Hypothalamus (tissue), 51 donors: ENCODE measurements around the gene ATF7.
A peak's percentile ranks its signal among the peaks of the same experiment; 100 is the strongest.

Source experiments
- DNase-seq, 51 donors: peaks; one replicate each; lab custom pipeline; 2025; lab: John Stamatoyannopoulos, UW

Gene ATF7

DNA sequence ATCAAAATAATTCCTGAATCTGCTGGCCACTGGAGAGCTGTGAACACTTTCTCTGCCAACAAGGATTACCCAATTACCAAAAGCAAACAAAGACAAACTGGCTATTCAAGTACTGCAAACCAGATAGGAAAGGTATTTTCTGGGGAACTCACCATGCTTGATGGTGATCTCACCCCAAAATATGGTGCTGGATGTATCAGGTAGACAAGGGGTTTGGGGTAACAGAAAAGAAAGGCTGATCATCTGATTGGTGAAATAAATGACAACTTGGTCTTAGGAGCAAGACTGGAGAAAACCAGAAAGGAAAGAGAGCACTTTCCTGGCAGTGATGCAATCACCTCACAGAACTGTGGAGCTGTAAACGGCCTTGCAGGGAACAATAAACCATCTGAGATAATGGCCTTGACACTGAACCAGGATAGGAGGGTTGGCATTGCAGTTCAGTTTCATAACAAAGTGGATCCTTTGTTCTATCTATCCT lies 87.9 kb downstream of the ATF7 start:
- DNase-seq = peak in 9 of 51 donors; percentile 10 to 46 (median 21)

DNA sequence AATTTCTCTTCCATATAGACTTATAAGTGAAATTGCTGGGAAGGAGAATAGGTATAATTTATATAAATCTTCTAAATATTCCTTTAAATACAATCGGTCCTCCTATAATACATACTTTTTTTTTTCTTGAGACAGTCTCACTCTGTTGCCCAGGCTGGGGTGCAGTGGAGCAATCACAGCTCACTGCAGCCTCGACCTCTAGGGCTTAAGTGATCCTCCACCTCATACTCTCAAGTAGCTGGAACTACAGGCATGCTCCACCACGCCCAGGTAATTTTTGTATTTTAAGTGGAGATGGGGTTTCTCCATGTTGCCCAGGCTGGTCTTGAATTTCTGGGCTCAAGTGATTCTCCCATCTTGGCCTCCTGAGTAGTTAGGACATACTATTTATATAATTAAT lies 89.2 kb downstream of the ATF7 start:
- DNase-seq = no peak

DNA sequence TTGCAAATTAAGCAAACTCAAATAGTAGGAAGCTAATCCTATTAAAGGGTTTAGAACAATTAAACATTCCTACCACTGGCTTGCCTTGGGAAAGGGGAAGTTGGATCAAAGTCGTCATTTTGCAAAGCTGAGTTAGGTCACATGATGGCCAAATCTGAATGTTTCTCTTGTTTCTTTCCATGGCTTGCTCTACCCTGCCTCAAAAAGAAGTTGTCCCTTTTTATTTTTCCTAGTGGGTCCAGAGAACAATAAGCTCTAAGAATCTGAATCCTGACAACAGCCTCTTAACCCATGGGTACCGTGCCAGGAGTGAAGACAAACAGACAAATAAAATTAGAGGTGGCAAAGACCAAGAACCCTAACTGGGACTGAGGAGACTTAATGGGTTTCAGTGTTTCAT lies 92.7 kb downstream of the ATF7 start:
- peak in 3 of 51 donors; percentile 20 to 45 (median 21) for DNase-seq

DNA sequence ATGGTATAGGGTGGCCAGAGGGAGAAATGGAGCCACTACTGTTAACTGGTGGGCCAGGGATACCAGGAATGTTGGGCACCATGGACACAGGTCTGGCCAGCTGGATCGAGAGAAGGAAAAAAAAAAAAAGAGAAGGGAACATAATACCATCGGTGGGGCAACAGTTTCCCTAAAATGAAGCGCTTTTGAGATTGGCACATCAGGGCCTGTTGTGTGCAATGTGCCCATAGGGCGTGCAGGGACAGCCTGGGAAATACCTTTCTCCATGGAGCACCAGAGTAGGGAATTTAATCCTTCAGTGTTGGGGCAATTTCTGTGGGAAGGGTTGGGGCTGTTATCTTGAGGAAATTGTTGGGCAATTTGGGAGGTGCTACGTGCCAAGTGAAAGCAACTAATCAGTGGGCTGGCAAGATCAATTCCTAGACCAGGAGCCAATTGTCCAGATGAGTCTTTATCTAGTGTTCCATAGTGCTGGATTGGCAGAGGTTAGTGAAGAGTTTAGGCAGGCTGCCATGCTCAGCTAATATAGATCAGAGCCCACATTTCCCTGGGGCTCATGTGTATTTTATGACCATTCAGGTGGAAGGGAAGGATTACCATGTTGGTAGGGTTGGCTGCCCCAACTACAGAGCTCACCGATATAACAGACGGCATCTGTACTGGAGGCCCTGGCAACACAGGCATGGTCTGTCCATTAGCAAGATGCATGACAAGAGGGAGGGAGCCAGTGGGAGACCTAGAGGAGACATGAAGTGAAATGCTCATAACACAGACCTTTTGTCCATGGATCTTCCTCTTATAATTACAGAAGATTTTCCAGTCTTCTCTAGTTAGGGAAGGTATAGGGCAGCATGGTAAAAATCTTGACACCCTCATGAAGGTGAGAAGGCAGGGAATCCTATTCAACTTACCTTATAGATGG lies 93.4 kb downstream of the ATF7 start:
- DNase-seq = no peak

DNA sequence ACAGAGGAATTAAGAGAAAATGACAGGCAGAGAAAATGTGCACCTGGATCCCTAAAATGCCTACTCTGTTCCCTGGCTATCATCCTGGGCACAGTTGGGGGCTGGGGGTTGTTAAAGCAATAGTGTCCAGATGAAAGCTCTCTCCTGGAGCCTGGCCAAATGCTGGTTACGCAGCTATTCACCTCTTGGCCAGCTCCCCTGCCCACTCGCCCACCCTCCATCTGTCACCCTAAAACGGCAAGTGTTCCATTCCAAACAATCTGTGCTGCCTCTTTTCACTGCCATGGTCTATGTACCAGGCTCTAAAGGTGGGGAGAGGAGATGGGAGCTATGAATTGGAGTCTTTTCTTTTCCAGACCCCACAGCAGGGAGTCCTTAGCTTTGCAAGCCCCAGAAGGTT lies 94.2 kb downstream of the ATF7 start:
- DNase-seq = no peak

DNA sequence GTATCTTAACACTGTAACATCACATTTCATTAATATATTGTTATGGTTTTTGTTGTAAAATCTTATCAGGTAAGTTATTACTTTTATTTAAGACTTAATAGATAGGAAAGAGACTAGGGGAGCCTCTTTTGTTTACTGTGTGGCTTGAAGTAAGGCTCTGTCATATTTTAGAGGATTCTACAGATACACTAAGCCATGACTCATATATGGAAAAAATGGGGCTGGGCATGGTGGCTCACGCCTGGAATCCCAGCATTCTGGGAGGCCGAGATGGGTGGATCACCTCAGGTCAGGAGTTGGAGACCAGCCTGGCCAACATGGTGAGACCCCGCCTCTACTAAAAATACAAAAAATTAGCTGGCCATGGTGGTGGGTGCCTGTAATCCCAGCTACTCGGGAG lies 95.3 kb downstream of the ATF7 start:
- DNase-seq = no peak

DNA sequence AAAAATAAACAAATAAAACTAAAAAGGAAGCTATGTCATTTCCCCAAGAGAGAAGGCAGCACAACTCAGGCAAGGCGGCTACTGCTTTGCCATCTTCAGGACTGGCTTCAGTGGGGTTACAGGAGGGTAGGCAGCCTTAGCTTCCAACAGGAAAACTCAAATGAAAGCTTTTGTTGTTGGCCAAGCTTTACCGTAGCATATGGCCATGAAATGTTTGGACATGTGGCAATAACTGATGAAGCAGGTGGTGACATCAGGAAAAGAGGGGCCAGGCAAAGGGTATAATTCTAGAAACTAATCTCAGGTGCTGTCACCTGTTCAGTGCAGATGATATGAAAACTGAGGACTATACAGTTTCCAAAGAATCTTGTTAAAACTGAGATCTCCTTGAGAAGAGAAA lies 96.1 kb downstream of the ATF7 start:
- no peak for DNase-seq

DNA sequence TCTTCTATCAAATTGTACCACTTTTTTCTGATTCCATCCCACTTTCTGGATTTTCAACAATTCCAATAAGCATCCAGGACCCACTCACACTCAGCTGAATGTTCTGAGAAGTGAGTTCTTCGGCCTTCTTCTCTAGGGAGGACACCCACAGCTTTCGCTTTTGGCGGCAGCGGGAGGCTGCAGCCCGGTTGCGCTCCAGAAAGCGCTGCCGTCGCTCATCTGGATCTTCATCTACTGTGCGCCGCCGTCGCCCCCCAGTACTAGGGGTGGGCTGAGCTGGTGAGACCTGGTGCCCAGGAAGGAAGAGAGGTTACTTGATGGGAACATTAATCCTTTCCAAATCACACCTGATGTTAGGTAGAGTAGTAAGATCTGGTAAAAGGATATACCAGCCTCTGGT lies 101.7 kb downstream of the ATF7 start:
- DNase-seq = no peak

DNA sequence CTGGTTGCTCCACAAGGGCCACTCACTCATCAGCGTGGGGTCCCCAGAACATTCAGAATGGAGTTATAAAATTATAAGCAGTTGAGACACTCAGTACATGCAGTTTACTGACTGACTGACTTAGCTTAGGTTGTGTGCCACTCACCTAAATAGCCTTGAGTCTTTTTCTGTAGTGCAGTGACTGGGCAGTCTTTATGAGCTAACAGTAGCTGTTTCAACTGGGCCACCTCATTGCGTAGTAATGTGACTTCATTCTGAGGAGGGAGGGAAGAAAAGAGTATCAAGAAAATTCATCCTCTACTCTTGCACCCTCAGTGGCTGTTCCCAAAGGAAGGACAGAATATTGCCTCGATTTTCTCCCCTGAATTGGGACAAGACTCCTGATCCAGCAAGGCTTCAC lies 103.1 kb downstream of the ATF7 start:
- no peak for DNase-seq

DNA sequence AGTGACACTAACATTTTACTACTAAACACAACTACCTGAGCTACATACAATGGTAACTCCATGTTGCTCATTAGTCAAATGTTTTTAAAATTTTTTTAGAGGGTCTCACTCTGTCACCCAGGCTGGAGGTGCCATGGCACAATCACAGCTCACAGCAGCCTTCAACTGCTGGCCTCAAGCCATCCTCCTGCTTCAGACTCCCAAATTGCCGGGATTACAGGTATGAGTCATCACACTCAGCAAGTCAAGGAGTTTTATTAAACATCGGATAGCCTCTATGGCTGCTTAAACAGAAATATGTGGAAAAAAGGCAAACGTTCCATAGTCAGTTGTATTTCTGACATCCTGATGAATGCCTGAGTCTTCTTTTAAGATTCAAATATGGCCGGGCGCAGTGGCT lies 107.8 kb downstream of the ATF7 start:
- DNase-seq = no peak

DNA sequence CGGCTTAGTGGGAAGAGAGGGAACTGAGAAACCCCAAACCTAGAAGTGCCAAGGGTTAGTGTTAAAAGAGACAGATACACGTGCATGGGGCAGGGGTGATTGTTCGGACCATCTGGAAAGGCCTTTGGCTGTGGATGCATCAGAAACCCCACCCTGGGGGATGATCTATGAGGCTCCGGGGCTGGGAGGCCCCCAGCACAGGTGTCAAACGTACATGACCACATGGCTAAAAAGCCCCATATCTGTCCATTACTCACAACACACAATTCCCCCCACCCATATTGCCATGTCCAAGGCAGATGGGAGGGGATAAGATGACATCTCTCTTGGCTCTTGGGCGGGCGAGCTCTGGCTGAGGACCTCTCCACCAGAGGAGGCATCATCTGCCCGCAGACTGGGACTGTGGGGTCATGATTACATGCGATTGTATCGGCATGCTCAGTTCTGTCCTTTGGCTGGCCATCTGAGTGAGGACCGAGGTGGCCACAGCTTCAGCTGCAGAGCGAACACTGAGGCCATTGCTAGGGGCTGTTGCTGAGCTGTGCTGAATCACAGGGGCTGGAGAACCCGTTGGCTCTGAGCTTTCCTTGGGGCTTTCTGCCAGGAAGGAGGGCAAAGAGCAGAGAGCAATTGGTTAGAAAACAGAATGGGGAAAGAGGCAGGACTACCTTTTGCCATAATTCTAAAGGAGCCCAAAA lies 109.3 kb downstream of the ATF7 start:
- DNase-seq = no peak

DNA sequence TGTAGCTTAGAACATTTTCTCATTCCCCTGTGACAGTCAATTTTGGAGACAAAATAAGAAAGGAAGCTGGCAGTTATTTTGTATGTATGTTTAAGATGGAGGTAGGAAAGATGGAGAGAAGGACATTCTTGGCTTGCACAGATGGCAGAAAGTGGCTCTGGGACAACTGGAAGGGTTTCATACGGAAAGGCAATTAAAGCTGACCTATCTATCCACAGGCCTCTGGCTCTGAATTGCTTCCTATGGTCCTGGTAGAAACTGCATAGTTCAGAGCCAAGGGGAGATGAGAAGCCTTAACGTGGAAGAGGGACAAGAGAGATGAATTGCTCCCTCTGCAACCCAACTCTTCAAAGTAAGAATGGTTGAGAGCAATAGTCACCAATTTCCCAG lies 110.9 kb downstream of the ATF7 start:
- DNase-seq = no peak

DNA sequence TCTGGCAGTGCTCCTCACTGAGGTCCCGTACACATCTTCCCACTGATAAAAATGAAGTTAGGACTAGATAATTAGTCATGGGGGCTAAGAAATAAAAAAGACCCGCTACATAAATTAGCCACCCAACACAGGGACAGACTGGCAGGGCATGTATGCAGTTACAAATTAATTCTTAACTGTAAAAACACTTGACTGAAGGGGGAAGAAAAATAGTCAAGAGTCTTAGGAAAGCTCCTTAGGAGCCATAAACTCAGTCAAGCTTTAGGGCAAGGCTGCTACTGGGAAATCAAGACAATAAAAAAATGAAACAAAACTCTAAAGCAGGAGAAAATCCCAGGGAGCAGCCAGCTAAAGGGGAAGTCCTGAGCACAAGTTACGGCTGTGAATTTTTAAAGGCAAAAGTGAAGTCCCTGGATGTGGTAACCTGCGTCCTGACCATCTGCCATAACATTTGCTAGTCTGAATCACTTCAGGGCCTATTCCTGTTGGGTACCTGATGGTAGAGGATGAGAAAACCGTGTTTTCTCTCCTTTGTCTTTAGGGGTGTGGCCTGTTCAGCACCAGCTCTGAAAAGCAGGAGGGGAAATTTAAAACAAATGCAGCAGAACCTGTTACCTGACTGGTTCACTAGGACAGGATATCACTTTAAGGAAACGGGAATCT lies 111.4 kb downstream of the ATF7 start:
- no peak for DNase-seq

DNA sequence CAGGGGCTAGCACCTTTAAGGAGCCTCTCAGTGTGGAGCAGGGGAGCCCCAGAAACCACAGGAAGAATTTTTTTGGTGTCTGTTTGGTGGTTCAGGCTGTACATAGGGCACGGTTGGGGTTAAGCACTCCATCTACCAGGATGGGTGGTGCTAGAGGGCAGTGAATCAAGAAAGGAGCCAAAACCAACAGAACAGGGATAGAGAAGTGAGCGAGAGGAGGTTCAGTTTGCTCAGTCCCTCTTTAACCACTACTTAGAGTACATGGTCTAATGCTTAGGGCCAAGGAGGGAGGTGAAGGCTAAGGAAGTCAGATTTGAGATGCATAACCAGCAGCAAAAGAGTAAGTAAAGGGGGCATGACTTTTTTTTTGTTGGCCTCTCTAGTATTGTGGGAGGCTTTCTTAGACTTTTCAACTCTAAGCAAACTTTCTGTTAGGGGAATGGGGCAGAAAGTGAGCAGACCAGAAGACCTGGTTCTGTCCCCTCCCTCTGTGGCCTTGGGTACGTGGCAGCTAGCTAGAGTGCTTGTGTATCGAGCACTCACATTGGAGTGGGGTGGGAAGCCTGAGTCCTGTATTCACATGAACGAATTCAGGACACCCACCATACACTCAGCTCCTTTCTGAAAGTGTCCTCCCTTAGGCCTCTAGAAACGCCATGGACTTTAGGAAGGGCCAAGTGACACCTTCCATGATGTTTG lies 112.3 kb downstream of the ATF7 start:
- DNase-seq = no peak

DNA sequence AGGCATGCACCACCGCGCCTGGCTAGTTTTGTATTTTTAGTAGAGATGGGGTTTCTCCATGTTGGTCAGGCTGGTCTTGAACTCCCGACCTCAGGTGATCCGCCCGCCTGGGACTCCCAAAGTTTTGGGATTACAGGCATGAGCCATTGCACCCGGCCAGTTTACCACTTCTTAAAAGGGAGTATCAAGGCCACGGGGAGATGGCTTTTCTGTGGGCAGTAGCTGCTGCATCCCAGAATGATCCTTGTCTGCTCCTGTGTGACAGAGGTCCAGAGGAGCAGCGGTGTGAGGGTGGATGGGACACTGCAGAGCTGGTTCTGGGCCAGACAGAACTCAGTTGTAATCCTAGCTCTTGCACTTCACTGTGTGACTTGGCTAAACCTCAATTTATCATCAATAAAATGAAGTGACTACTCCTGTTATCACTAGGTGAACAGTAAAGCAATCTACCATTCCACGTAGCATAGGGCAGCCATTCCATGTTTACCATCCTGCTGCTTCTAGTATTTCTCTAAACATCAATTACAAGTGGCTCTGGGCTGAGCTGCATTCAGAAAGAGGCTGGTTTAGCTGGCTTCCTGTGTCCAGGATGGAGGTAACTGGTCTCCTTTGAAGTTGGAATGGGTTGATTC lies 115.9 kb downstream of the ATF7 start:
- DNase-seq = no peak

DNA sequence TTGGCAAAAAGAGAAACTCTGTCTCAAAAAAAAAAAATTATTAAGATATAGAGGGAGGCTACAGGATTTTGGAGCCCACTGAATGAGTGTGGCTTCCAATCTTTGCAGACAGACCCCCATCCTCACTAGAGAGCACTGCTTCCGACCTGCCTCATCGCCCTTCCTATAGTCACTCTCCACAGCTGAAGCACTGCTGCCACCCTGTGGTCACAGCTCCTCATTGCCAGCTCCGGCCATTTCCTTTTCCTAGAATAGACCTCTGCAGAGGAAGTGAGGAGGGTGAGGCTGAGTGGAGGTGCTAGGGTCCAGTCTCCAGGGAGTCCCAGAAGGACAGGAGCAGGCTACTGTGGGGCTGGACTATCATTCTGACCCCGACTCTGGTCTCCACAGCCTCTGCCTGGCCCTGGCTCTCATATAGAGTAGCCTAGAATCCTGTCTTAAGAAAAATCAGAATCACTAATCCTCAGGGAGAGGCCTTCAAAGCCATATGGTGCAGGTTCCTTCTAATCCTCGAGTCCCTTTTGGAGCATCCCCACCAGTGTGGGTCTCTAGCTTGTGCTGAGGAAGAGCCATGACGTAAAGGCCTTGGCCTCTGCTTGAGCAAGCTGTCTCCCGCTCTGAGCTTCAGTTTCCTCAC lies 117.5 kb downstream of the ATF7 start:
- DNase-seq = peak in 49 of 51 donors; percentile 17 to 88 (median 64)

DNA sequence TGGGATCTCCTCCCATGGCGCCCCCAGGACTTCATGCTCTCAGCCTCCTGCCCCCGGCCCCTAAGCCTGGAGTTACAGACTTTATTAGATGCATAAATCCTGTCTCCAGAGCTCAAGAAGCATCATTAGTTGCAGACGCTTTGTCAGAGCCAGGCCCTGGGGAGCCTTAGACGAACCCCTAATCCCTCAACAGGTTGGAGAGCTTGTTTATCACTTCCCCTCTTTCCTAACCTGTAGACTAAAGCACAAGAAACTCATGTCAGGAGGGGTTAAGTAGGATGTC lies 118.6 kb downstream of the ATF7 start:
- no peak for DNase-seq

DNA sequence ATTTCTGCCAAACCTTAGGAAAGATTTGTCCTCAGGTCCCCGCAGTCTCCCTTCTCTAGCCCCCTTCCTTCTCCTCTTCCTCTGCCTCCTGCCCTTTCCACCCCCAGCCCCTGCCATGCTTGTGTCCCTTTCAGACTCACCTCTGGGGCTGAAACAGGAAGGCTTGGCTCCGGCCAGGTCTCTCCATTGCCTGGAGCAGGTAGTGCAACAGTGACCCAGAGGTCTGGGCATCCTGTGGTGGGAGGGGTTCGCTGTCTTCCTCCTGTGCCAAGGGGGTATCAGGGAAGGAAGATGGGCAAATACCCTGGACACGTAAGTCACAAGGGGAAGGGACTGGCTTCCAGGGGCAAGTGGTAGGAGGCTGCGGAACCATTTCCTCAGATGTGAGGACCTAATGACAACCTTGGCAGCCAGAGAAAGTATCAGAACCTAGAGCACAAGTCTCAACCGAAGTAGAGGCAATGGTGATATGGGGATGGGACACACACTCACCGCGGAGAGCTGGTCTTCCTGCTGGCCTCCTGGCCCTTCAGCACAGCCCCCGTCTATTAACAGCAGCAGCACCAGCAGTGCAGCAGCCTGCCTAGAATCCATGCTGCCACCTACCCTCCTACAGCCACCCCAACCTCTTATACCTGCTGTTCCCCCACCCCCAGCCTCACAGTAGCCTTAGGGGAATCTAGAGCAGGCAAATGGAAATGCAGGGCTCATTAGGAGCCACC lies 119.1 kb downstream of the ATF7 start, which contains the start of gene NPFF:
NPFF (minus strand) TSS at position 604 of the 722 bp plus-strand sequence; CDS start at position 594, 10 bp downstream.
- DNase-seq = no peak

DNA sequence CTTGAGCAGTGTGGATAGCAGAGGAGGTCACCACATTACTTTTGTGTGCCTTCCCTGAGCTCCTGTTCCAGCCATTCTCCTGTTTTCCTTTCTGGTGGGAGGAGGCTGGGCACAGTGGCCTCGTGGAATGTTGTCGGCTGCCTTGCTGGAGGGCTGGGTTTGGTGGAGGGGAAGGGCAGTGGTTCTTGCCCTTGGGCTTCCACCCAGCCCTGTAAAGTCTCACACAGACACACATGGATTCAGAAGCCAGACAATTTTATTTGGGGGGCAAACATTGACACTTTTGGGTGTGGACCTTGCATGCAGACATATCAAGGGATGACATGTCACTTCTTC lies 119.8 kb downstream of the ATF7 start:
- no peak for DNase-seq
